H1 (cell line): ENCODE data around the gene TSPAN2.

Source experiments
- CEBPB ChIP-seq: IDR thresholded peaks from 2 replicates; pipeline ENCODE4 v1.6.1; 2012; ENCODE audit warnings: low read depth, low read length
- CTCF ChIP-seq, 3 experiments: IDR thresholded peaks; 1 replicate in 2 of 3; 2 replicates in 1 of 3; pipeline versions ENCODE4 v1.5.1 to v1.6.1; 2011; ENCODE audit warnings: low read length in 3 of 3, mild to moderate bottlenecking in 3 of 3, inconsistent platforms in 2 of 3, low read depth in 1 of 3, moderate library complexity in 1 of 3; ENCODE audit not compliant: insufficient read depth in 1 of 3; ENCODE audit errors: control extremely low read depth in 1 of 3
- EGR1 ChIP-seq: IDR thresholded peaks from 2 replicates; pipeline ENCODE4 v1.6.1; 2011; ENCODE audit warnings: low read depth, low read length, borderline replicate concordance
- EP300 ChIP-seq, 2 experiments: IDR thresholded peaks; 1 replicate in 1 of 2; 2 replicates in 1 of 2; pipeline ENCODE4 v1.6.1; 2011 to 2012; ENCODE audit warnings: low read depth in 2 of 2, low read length in 2 of 2, mild to moderate bottlenecking in 2 of 2, borderline replicate concordance in 1 of 2, inconsistent platforms in 1 of 2, moderate library complexity in 1 of 2
- POLR2A ChIP-seq, 2 experiments: IDR thresholded peaks; 1 replicate in 1 of 2; 2 replicates in 1 of 2; pipeline ENCODE4 v1.6.1; 2011; ENCODE audit warnings: low read depth in 2 of 2, low read length in 2 of 2, mild to moderate bottlenecking in 2 of 2; ENCODE audit errors: control extremely low read depth in 1 of 2
- USF2 ChIP-seq: IDR thresholded peaks from 2 replicates; pipeline ENCODE4 v1.6.1; 2011; ENCODE audit warnings: low read length, improper control_type of control experiment

DNA sequence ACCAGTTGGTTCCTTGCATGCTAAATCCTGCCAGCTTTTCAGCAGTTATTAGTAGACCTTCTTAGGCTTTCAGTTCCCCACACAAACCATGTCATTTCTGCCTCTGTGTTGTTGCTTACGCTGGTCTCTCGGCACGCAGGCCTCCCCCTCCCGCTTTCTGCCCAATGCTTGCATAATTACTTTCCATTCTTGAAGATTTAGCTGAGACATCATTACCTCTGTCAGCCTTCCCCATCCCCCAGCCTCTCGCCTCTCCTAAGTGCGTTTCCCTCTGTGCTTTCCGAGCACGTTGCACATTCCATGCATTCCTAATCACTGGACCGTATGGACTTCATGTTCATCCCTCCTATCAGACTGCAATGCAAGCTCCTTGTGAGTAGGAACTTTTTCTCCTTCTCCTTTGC, 32.9 kb downstream of the TSPAN2 start:
- TF ChIP-seq EGR1 (no peak), CTCF (IDR thresholded peaks at IDR 0.05; ENCODE audit: control extremely low read depth in 1 of 3, insufficient read depth in 1 of 3, low read depth in 1 of 3, low read length in 3 of 3) (no peak), USF2 (no peak), POLR2A (IDR thresholded peaks at IDR 0.05; ENCODE audit: control extremely low read depth in 1 of 2, low read depth in 2 of 2, low read length in 2 of 2) (no peak), EP300 (IDR thresholded peaks at IDR 0.05; ENCODE audit: borderline replicate concordance in 1 of 2, low read depth in 2 of 2, low read length in 2 of 2) (no peak), CEBPB (no peak)
